PC-9 (cell line): Measurements from ENCODE around the gene SPATS2. TPM values are rescaled to one million over a fixed set of nuclear protein-coding genes. Genes with fewer than 3 reads are reported as not detected.

Experiments used
- BruUV-seq: library from RNA; stranded (reverse); fragments of 400-500 nt; replicated peaks from 2 replicates; lab custom pipeline; 2021; lab: Mats Ljungman, UMichigan
- CTCF ChIA-PET: fragments of 300-600 bp; sonication (Branson Sonifier 250); formaldehyde crosslinking; loops from one replicate; lab custom pipeline; 2022; ENCODE audit warnings: antibody characterized with exemption; lab: Charles Lee
- POLR2A ChIA-PET: fragments of 300-600 bp; sonication (Branson Sonifier 250); formaldehyde crosslinking; loops from one replicate; lab custom pipeline; 2022; ENCODE audit warnings: antibody characterized with exemption; ENCODE audit not compliant: unreplicated experiment; lab: Charles Lee
- DNase-seq, 2 experiments: peaks; one replicate each; pipeline versions ENCODE4 v3.0.0 to v3.0.0-alpha.2; 2015 to 2022; ENCODE audit warnings: mixed read lengths in 1 of 2
- H2AFZ ChIP-seq: fragments of 200-600 bp; sonication (generic); 2 replicates; pipeline ENCODE4 v1.8.1; 2017; ENCODE audit warnings: antibody characterized with exemption
- H3F3A ChIP-seq: fragments of 200-600 bp; sonication (generic); 2 replicates; pipeline ENCODE4 v1.8.1; 2017; ENCODE audit warnings: antibody characterized with exemption, mild to moderate bottlenecking, low read depth; ENCODE audit not compliant: insufficient read depth
- H3K27ac ChIP-seq: fragments of 200-600 bp; sonication (generic); 2 replicates; pipeline ENCODE4 v1.6.1; 2016; ENCODE audit warnings: mixed run types
- H3K27me3 ChIP-seq: fragments of 200-600 bp; sonication (generic); 2 replicates; pipeline ENCODE4 v1.6.1; 2016; ENCODE audit warnings: low read depth, mixed run types; ENCODE audit not compliant: insufficient read depth
- H3K36me3 ChIP-seq: fragments of 200-600 bp; sonication (generic); 2 replicates; pipeline ENCODE4 v1.6.1; 2016; ENCODE audit warnings: low read depth, mixed run types
- H3K4me1 ChIP-seq: fragments of 200-600 bp; sonication (generic); replicated peaks from 2 replicates; pipeline ENCODE4 v1.6.1; 2016; ENCODE audit warnings: mixed run types; ENCODE audit not compliant: insufficient read depth
- H3K4me2 ChIP-seq: fragments of 200-600 bp; sonication (generic); 2 replicates; pipeline ENCODE4 v1.6.1; 2017; ENCODE audit warnings: mixed run types
- H3K4me3 ChIP-seq: fragments of 200-600 bp; sonication (generic); 2 replicates; pipeline ENCODE4 v1.6.1; 2016; ENCODE audit warnings: mixed run types
- H3K79me2 ChIP-seq: fragments of 200-600 bp; sonication (generic); 2 replicates; pipeline ENCODE4 v1.6.1; 2017; ENCODE audit warnings: low read depth, mixed run types
- H3K9me2 ChIP-seq: fragments of 200-600 bp; sonication (generic); 2 replicates; pipeline ENCODE4 v1.8.1; 2017; ENCODE audit warnings: mild to moderate bottlenecking; ENCODE audit not compliant: insufficient read depth
- H3K9me3 ChIP-seq: fragments of 200-600 bp; sonication (generic); 2 replicates; pipeline ENCODE4 v1.8.1; 2016; ENCODE audit warnings: low read depth; ENCODE audit not compliant: insufficient read depth
- H4K20me1 ChIP-seq: fragments of 200-600 bp; sonication (generic); 2 replicates; pipeline ENCODE4 v1.8.1; 2017; ENCODE audit not compliant: insufficient read depth
- CTCF ChIP-seq: fragments of 200-600 bp; sonication (generic); conservative IDR thresholded peaks from 2 replicates; pipeline ENCODE4 v1.6.1; 2017; ENCODE audit warnings: mixed run types, antibody characterized with exemption, mild to moderate bottlenecking, moderate library complexity
- EZH2 ChIP-seq: fragments of 200-600 bp; sonication (generic); IDR thresholded peaks from 2 replicates; pipeline ENCODE4 v1.8.0; 2017; ENCODE audit warnings: antibody characterized with exemption, low read depth
- intact Hi-C: fragments of 100-400 bp; cut with micrococcal nuclease; formaldehyde crosslinking; loops from one replicate; pipeline ENCODE4 v1.10.0; 2022; ENCODE audit not compliant: unreplicated experiment
- total RNA-seq: library from RNA; stranded (reverse); gene quantifications from 2 replicates; pipeline ENCODE4 v1.2.3, GENCODE V29; 2021

Gene SPATS2
- total RNA-seq, 1 experiment from 2014 or later = 65.1 TPM

DNA sequence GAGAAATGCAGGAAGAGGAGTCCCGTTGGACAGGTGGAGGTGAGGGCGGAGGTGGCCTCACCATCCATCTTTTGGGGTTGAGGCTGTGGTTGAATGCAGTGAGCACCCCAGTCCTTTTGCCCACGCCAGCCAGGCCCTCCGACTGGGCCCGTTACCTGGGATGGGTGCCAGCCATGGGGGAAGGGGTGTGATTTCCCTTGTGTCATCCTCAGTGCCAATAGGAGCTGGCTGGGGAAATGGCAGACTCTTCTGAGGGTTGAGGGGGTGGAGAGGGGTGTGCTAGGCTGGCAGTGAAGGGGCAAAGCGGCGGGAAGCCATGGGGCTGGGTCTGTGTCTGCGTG, 181.2 kb downstream of the SPATS2 start:
- intact Hi-C loops = no loop called here
- no peaks in the 10 kb centered on the region for H3K79me2 ChIP-seq
- H3K4me3 ChIP-seq = no peak overlapping the region

GRCh38 chr12:49548822-49549648, 181.8 kb downstream of the SPATS2 start:
- Histone ChIP-seq H3K9me2 (no peaks in the 10 kb centered on the region), H3K9me3 (no peaks in the 10 kb centered on the region), H4K20me1 (no peaks in the 10 kb centered on the region), H2AFZ (no peak overlapping the region), H3K4me2 (no peak overlapping the region), H3K27me3 (peaks cover 4% of the 10 kb centered on the region), H3K4me1 (no peaks in the 10 kb centered on the region), H3K79me2 (no peaks in the 10 kb centered on the region), H3F3A (no peaks in the 10 kb centered on the region), H3K4me3 (no peak overlapping the region), H3K27ac (no peak overlapping the region), H3K36me3 (no peaks in the 10 kb centered on the region)
- TF ChIP-seq EZH2 (no peak), CTCF (no peak)
- ChIA-PET CTCF (no interaction called here), POLR2A (no interaction called here)
- intact Hi-C loops = no loop called here
- BruUV-seq = no TSS peak
- no peak for DNase-seq

More for the DNA sequence above, 181.2 kb downstream of the SPATS2 start:
- no peak overlapping the region for H3K4me2 ChIP-seq
- H4K20me1 ChIP-seq = no peaks in the 10 kb centered on the region
- no peaks in the 10 kb centered on the region for H3K4me1 ChIP-seq
- no peaks in the 10 kb centered on the region for H3F3A ChIP-seq
- no TSS peak for BruUV-seq
- CTCF ChIA-PET = no interaction called here
- no peaks in the 10 kb centered on the region for H3K9me2 ChIP-seq
- POLR2A ChIA-PET = no interaction called here
- H3K27me3 ChIP-seq = peaks cover 4% of the 10 kb centered on the region
- no peak overlapping the region for H3K27ac ChIP-seq
- no peak overlapping the region for H2AFZ ChIP-seq
- DNase-seq = no peak
- no peaks in the 10 kb centered on the region for H3K9me3 ChIP-seq
- no peaks in the 10 kb centered on the region for H3K36me3 ChIP-seq
- TF ChIP-seq EZH2 (no peak), CTCF (no peak)

DNA sequence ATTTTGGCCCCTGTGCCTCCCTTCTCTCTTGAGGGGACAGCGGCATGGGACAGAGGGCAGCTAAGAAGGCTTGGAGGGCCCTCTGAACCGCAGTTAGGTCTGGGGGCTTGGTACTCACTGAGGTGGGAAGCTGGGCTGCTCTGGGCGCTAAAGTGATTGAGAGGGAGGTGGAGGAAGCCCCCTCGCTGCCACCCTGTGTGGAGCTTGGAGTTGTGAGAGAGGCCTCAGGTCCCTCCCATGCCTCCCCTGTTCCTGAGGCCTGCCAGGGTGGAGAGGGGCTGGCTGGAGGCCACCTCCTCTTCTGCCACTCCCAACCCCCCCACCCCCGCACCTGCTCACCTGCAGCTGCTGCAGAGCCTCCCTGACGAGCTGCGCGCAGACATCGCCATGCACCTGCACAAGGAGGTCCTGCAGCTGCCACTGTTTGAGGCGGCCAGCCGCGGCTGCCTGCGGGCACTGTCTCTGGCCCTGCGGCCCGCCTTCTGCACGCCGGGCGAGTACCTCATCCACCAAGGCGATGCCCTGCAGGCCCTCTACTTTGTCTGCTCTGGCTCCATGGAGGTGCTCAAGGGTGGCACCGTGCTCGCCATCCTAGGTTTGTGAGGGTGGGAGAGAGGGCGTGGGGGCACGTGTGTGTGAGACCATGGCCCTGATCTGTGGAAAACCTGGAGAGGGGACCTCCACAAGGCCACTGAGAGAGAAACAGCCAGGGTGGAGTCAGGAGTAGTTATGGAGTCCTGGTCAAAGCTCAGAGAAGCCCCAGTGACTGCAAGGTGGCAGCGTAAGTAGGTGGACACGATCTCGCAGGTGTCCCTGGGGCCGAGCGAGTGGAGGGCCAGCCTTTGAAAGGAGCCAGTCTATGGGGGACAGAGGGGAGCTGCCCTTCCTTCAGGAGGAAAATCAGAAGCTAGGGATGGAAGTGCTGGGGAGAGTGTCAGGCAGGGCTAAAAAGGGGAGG, 182.8 kb downstream of the SPATS2 start:
- H3K4me2 ChIP-seq = no peak overlapping the region
- no TSS peak for BruUV-seq
- H2AFZ ChIP-seq = no peak overlapping the region
- H3K79me2 ChIP-seq = no peaks in the 10 kb centered on the region
- no peaks in the 10 kb centered on the region for H4K20me1 ChIP-seq
- no peaks in the 10 kb centered on the region for H3K36me3 ChIP-seq
- POLR2A ChIA-PET = no interaction called here
- intact Hi-C loops = no loop called here
- no peaks in the 10 kb centered on the region for H3K9me3 ChIP-seq
- no peak overlapping the region for H3K4me3 ChIP-seq
- CTCF ChIA-PET = no interaction called here
- TF ChIP-seq CTCF (no peak), EZH2 (no peak)
- H3F3A ChIP-seq = no peaks in the 10 kb centered on the region
- DNase-seq = no peak
- peaks cover 4% of the 10 kb centered on the region for H3K27me3 ChIP-seq
- H3K9me2 ChIP-seq = no peaks in the 10 kb centered on the region
- H3K4me1 ChIP-seq = no peaks in the 10 kb centered on the region
- H3K27ac ChIP-seq = no peak overlapping the region
